ENCODE measurements around the gene VPS35.
A peak's percentile ranks its signal among the peaks of the same experiment; 100 is the strongest.
"Not testable (repeated sequence)": the region's sequence is repeated elsewhere in the genome, so short reads cannot be mapped to it uniquely, and the experiment has no call there.

The VPS35 gene

DNA sequence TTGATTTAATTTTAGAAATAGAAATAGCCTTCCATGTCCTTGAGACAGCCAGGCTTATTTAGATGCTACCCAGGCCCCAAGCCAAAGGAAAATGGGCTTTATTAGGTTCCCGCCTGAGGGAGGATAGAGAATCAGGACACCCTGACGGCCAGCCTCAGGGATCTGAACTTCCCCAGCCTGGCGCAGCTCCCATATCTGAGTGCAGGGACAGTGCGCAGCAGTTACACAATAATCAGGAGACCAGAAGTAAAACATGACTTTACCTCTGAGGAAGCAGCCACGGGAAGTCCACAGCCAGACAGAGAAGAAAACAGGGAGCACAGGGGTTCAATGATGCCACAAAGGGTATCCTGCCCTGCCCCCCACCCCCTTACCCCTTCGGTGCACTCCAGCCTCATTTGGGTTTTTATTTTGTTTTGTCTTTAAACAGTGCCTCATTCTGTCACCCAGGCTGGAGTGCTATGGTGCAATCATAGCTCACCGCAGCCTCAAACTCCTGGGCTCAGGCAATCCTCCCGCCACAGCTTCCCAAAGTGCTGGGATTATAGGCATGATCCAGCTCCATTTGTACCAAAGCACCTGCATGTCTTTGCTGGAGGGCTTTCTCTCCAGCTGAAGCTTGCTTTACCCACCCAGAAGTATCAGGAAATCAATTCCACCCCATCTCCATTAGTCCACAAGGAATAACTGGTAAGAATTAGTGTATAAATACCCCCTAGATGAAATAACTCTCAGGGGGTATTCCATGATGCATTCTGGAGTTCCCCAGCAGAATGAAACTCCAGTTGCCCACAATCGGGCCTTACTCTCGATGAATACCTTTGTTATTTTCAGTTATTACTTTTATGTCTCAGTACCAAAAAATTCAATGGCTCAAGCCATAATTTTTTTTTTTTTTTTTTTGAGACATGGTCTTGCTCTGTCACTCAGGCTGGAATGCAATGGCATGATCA, 22.4 kb upstream of the VPS35 start:
- DNase-seq, result no peak

DNA sequence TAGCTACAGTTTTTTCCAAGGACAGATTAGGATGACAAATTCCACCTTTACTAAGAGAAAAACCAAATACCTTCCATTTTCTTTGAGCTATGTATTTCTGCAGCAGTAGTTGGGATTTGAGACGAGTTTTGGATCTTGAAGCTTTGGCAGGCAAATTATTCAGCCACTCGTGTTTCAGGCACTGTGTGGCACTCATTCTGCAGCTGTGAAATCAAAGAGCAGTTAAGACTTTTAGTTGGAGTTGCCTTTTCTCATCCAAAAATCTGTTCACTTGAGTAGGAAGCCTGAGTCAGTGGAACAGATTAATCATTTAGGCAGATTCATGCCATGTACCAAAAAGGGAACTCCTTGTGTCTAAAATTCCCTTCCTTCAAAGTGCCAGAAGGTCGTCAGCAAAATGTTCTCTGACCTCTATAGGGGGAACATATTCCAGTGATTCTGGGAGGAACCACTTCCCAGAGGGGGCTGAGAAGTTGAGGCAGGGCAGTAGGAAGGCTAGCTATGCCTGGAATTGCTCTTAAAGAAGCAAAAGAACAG, 20.6 kb upstream of the VPS35 start:
- DNase-seq, result no peak

DNA sequence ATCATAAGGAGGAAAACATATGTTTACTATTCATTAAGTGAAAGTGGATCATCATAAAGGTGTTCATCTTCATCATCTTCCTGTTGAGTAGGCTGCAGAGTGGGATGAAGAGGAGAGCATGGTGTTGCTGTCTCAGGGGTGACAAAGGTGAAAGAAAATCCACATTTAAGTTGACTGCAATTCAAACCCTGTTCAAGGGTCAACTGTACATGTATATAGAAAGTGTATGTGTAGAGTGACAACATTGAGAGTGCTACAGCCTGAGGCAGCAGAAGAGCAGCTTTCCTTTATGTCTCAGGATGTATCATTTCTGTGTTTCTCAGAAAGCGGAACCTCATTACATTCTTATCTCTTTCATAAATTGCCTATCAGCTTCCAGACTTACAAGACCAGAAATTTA, 17.7 kb upstream of the VPS35 start:
- DNase-seq, result no peak

DNA sequence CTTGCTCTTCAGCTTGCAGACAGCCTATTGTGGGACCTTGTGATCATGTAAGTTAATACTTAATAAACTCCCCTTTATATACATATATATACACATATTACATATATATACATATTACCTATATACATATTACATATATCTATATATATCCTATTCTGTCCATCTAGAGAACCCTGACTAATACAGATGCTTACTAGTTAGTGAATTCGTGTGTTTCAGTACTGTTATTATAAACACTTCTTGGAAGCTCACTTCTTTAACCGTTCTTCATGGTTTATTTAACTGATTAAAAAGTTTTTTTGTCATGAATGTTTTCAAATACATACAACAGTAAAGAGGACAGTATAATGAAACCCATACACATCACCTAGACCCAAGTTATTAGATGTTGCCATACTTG, 13.1 kb upstream of the VPS35 start:
- DNase-seq, result no peak

DNA sequence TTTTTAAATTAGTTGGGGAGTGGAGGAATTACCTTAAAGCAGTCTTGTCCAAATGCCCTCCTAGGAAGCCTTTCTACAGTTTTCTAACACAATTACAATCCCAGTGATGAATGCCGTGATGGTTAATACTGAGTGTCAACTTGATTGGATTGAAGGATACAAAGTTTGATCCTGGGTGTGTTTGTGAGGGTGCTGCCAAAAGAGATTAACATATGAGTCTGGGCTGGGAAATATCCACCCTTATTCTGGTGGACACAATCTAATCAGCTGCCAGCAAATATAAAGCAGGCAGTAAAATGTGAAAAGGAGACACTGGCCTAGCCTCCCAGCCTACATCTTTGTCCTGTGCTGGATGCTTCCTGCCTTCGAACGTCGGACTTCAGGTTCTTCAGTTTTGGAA, 12.6 kb upstream of the VPS35 start:
- no peak for DNase-seq

DNA sequence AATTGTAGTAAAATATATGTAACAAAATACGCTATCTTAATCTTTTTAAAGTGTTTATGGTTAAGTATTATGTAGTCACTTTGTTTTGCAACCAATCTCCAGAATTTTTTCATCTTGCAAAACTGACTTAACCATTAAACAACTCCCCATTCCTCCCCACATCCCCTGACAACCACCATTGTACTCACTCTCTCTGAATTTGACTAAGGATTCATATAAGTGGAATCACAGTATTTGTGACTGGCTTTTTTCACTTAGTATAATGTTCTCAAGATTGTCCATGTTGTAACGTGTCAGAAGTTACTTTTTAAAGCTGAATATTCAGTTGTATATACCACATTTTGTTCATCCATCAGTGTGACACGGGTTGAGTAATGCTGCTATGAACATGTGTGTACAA, 11.1 kb upstream of the VPS35 start:
- DNase-seq, result no peak

DNA sequence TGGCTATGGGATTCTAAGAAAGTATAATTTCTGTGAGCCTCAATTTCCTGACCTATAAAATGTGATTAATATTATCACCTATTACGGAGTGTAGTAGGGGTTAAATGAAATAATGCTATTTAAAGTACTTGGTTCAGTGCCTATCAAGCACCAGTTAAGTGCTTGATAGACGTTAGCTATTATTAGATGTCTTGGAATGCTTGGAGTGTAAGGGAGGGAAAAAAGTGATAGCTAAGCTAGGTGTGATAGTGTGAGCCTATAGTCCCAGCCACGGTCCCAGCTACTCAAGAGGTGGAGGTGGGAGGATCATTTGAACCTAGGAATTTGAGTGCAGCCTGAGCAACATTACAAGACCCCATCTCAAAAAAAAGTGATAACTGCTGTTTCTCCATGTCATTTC, 8.0 kb upstream of the VPS35 start:
- DNase-seq, result no peak

DNA sequence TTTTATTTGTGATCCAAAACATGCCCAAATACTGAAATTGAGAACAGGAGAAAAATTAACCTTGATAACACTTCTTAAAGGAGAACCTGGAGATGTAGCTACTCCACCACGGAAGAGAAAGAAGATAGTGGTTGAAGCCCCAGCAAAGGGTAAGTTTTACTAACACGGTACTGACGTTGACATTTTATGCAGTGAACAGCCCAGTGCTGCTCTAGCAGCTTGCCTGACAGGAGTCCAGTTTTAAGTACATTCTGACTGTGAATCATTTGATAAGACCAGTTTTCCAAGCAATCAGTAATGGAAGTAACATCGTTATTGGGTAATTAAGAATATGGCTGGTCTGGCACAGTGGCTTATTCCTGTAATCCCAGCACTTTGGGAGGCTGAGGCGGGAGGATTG, 7.0 kb upstream of the VPS35 start:
- DNase-seq, result no peak

DNA sequence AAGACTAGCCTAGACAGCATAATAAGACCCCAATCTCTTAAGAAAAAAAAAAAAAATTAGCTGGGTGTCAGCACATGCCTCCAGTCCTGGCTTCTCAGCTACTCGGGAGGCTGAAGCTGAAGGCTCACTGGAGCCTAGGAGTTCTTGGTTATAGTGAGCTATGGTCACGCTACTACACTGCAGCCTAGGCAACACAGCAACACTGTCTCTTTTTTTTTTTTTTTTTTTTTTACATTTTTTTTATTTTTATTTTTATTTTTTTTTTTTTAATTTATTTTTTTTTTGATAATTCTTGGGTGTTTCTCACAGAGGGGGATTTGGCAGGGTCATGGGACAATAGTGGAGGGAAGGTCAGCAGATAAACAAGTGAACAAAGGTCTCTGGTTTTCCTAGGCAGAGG, 4.6 kb upstream of the VPS35 start:
- DNase-seq, result no peak

DNA sequence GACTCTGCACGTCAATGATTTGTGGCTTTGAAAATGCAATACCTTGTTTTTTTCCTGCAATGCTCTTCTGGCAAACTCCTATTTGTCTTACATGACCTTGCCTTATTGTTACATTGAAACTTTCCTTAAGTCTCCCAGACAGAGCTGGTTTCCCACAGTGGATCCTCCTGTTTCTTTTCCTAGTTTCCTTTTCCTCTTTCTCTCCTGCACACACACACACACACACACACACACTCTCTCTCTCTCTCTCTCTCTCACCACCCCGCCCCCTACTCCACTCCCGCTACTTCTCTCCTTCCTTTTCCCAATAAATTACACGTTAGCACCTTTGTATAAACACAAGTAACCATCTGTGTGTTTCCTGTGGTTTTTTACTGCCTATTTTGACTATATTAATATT, 2.7 kb upstream of the VPS35 start:
- DNase-seq, result no peak

DNA sequence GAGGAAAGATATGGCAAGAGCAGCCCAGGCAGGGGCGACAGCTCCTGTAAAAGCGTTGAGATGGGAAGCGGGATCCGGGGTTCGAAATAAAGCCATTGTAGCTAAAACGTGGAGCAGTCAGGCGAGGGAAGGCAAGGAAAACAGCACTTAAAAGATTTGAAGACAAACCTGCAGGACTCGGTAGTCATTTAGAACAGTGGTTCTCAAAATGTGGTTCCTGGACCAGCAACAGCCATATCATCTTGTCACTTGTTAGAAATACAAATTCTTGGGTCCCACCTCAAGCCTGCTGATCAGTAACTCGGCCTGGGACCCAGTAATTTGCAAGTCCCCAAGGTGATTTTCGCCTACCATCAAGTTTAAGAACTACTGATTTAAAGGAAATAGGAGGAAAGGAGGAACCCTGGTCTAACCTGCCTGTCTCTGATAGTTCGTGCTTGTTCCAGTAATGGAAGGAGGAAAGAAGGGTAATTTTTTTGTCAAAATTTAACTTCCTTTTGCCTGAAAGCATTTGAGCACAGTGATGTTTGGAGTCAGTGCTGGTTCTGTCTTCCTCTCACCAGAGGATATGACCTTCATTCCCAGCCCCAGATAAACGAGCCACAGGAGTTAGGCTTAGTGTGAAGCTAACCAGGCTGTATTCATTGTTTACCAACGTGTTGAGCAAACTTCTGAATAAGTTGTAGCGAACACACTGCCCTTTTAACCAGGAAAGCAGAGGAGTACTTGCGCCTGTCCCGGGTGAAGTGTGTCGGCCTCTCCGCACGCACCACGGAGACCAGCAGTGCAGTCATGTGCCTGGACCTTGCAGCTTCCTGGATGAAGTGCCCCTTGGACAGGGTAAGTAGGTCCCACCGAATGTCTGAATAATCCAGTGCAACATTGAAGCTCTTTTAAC, 1.6 kb upstream of the VPS35 start:
- no peak for DNase-seq

DNA sequence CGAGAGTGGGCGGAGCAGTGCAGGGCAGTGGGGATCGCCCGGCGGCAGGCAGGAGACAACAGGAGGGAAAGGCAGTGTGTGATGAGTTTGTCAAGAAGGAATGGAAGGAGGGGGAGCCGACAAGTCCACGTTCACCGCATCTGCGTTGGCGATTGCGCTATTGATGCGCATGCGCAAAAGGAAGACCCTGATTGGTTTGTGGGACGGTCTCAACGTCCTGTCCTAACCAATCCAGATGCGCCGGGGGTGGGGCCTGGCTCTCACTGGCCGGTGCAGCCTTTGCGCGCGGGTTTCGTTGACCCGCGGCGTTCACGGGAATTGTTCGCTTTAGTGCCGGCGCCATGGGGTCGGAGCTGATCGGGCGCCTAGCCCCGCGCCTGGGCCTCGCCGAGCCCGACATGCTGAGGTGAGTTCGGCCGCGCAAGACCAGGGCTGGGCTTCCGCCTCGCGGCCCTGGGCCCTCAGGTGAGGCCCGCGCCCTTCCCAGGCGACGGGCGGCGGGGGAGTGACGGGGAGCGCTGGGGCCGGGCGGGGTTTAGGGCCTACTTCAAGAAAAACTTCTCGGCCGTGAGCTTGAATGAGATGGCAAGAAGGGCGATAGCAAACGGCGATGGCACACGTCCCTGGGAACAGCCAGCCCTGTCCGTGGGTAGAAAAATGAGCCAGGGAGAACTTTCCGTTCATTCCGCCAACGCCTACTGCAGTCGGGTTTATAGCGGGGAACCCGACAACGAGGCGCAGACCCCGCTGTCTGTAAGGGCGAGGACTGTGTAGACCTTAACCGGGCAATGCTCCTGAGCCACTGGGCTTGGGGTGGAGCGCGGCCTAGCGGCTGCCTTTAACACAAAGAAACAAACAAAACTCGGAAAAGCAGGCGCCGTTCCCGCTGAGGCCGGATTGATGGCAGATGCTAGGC, 645 bp upstream of the VPS35 start, which contains the start of gene ORC6:
Gene ORC6 (plus strand): TSS at position 295 of the 916 bp plus-strand sequence. CDS start 47 bp downstream, at position 342.
- DNase-seq, result peak; percentile 95

DNA sequence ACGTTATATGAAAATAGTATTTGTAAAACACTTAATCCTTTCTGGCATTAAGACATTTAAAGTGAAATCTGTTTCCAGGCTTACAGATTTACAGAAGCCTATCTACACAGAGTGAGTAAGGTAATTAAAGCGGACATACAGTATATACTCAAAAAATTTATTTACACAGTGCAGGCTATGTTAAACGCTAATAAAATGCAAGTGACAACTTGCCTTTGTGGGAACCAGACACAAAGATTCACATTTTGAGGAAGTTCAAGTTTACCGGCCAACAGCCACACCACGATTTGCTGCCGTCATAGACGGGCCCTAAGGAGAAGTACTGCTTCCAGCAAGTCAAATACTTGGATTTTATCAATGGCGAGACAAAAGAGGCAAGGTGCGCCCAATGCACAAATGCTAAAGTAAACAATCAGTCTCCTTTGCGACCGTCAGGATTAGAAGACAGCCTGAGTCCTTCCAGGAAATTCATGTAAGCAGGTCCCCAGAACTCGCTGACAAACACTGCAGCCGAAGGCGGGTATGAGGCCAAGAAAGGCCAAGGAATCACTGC, 801 bp downstream of the VPS35 start:
- DNase-seq, result no peak

DNA sequence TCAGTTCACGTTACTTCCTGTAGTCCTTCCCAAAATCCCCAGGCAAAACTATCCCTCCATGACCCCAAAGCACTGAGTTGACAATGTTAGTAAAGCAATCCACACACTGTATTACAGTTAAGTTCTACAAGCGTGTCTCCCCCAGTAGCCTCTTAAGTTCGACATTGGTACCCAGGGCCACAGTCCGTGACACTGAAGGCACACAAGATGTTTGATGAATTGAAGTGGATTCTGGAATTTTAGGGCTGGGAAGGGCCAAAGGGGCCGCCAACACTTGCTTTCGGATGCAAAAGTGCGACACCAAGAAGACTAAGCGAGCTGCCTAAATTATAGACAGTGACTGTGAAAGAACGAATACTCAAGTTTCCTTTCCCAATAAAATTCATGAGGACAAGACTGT, 1.5 kb downstream of the VPS35 start:
- no peak for DNase-seq

DNA sequence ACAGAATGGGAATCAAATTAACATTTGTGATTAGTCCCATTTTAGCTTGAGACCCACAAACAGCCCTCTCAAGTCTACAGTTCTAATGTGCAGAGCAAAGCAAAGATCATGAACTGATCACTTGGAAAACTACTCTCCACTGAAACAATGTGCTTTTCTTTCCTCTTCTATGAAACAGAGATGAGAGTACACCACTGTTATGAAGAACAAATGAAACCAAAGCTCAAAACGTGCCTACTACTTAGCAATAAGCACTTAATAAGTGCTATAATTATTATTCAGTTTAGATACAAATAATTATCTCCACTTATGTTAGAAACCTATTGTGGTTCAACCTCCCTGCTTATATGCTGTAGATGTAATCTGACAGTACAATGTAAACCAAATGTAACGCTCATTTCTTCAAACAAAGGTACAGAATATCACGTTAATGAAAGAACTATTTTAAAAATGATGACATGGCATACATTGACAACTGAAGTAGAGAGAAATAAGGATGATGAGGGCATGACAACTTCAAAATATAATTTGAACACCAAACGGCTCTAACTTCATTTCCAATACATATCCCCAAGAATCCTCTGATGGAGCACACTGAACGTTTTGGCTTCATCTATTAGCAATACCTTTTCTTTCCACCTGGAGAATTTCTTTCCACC, 2.0 kb downstream of the VPS35 start:
- DNase-seq, result no peak

DNA sequence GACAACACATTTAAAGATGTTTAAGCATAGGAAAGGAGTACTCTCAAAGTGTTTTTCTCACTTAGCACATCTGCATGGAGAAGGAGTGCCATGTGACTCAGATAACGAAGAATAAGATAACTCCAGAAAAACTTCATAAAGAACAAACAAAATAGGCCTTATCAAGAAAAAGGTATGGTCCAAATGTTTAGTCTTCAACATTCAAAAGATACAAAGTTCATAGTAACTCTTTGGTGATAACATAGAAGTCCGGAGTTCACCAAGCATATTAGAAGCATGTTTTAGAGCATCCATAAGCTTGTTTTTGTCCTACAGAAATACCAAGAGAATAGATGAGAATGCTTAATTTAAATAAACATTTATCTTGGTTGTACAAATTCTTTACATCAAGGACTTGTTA, 7.1 kb downstream of the VPS35 start:
- DNase-seq, result not testable (repeated sequence)

DNA sequence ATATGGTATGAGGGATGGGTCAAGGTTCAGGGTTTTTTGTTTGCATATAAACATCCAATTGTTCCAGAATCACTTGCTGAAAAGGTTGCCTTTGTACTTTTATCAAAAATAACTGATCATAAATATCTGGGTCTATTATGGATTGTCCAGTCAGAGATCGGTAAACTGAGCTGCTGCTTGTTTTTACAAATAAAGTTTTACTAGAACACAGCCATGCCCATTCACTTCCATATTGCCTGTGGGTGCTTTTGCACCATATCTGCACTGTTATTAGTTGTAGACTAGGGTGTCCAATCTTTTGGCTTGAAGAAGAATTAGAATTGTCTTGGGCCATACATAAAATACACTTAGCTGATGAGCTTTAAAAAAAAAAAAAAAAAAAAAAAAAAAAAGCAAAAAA, 11.0 kb downstream of the VPS35 start:
- DNase-seq, result not testable (repeated sequence)

DNA sequence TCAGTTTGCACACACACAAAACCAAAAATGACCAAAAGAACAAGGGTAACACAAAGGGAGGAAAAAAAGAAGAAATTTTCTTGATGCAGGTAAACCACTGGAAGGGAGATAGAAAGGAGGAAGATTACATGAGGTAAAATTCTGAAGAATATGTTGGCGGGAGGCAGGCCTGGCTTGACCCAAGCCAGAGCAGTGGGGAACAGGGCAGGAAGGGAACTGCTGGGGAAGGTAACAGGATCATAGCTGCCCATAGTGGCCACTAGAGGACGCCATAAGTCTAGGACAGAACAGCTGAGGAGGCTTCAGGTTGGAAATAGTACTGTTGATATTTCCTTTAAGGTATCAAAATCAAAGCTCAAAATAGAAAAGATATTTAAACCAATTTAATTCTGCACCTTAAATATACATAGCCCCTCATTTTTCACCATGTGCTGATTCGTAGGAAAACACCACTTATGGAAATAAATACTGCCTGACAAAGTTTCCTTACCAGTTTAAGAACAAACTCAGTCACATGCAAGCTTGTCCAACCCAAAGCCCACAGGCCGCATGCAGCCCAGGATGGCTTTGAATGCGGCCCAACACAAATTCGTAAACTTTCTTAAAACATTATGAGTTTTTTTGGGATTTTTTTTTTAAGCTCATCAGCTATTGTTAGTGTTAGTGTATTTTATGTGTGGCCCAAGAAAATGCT, 15.5 kb downstream of the VPS35 start:
- DNase-seq, result peak; percentile 61

DNA sequence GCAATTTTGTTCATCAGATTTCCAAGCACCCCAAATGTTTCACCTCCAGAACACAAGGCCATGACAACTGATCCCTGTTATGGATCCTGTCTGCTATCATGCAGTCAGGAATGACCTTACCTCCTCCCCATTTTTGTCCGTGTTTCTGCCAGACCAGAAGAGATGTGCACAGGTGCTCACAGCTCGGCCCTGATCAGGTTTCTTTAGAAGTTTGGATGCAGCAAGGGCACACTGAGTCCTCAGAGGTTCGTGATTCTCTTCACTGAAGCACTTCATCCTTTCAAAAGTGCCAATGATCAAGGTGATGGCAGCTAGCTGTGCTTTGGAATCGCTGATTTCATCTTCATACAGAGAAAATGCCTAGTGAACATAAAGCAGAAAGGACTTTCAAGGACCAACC, 26.9 kb downstream of the VPS35 start:
- no peak for DNase-seq

DNA sequence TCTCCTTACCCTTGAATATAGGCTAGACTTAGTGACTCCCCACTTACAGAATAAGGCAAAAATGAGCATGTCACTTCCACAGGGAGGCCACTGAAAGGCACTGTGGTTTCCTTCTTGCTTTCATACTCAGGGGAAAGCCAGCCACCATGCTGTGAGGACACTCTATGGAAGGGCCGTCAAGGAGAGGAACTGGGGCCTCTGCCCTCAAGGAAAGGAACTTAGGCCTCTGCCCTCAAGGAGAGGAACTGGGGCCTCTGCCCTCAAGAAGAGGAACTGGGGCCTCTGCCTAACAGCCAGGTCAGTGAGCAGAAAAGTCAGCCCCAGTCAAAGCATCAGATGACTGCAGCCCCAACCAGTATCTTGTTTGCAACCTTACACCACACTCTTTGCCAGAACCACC, 30.1 kb downstream of the VPS35 start:
- DNase-seq, result peak; percentile 31

DNA sequence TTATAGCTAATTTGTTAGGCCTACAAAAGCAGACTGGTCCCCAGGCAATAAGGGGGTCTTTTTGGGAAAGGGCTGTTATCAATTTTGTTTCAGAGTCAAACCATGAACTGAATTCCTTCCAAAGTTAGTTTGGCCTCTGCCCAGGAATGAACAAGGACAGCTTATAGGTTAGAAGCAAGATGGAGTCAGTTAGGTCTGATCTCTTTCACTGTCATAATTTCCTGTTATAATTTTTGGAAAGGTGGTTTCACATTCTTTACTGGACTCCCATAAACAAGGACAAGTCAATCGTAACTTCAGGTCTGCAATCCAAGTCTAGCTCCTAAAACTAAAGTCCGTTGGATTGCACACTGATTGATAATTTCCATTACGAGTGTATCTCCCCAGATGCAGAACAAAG, 37.7 kb downstream of the VPS35 start:
- no peak for DNase-seq
